ENCODE data around the gene OR10AD1.
A peak's percentile ranks its signal among the peaks of the same experiment; 100 is the strongest.
"Not testable (repeated sequence)": the region's sequence is repeated elsewhere in the genome, so short reads cannot be mapped to it uniquely, and the experiment has no call there.

The OR10AD1 gene

GRCh38 chr12:48157889-48158370 is 45.2 kb downstream of the OR10AD1 start:
- DNase-seq: peak; percentile 5

DNA sequence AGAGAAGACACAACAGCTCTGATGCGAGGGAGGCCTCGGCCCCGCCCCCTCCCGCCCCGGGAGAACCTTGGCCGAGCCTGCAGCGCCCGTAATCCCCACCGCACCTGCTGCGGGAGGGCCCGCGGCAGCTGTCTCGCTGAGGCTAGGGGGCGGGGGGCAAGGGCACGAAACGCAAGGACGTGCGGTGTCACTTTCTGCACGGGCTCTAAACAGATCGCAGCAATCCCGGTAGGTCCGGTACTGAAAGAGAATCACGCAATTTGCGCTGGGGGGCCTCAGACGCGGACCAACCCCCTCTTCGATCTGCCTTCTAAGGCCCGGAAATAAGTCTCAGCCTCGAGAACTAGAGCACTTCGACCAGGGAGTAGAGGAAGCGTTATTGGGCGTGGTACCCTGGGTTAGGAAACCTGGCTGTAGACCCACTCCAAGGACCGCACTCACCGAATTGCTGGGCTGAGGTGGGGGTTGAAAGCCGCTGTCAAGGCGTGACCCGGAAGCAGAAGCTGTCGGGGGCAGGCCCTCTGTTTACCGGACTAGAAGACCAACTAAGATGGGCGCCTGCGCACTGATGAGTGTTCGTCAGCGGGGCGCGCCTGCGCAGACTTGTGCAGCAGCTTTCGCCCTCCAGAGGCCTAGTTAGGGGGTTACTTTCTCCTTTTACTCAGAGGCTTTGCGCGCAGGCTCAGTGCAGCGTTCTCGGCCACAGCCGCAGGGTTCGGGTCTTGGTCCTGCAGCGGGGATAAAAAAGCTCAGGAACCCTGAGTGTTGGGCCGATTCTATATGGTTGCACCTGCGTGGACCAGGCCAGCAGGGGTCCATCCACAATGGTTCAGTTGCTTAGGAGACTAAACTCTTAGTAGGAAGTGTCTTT is 45.8 kb downstream of the OR10AD1 start, which contains the start of gene ASB8:
Gene ASB8, minus strand, starts transcription at position 498 of the 871 bp plus-strand sequence. CDS start 4,019 bp downstream, outside the sequence.
- peak; percentile 100 for DNase-seq

DNA sequence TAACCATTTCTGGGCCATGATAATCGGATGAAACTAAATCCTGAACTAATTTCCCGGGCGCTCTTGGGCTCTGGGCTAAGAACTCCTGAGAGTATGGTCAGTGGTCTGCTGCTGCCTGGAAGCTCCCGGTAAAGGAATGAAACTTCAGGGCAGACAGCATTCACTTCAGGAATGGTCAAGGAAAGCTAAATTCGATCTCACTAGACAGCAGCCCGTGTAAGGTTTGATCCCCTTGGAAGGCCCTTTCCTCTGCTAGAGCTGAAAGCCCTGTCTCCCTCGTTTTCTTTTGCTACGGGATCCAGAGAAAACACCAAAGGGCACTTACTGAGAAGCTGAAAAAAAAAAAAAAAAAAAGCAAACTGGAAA is 46.5 kb downstream of the OR10AD1 start:
- no peak for DNase-seq

DNA sequence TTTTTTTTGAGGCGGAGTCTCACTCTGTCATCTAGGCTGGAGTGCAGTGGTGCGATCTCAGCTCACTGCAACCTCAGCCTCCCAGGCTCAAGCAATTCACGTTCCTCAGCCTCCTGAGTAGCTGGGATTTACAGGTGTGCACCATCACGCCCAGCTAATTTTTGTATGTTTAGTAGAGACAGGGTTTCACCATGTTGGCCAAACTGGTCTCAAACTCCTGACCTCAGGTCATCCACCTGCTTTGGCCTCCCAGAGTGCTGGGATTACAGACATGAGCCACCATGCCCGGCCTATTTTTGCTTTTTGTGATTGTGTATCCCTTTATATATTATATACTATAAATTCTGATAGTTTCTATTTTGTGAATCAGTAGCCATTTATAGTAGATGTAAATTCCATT is 47.3 kb downstream of the OR10AD1 start:
- DNase-seq: not testable (repeated sequence)
